Choroid plexus epithelial cell (primary cell): ENCODE measurements around the gene MARCHF6.

Experiments used
- DNase-seq: peaks from one replicate; pipeline ENCODE4 v3.0.0-alpha.2; 2010; ENCODE audit warnings: low read depth
- H3K4me3 ChIP-seq: 2 replicates; pipeline ENCODE4 v1.5.1; 2011; ENCODE audit warnings: low read depth, mild to moderate bottlenecking, control low read depth, low read length, moderate library complexity
- CTCF ChIP-seq: conservative IDR thresholded peaks from 2 replicates; pipeline ENCODE4 v1.5.1; 2011; ENCODE audit warnings: low read depth, mild to moderate bottlenecking, control low read depth, inconsistent platforms, low read length, moderate library complexity

Gene MARCHF6

GRCh38 chr5:10328323-10328722 lies 25.2 kb upstream of the MARCHF6 start:
- no peak for TF ChIP-seq CTCF
- DNase-seq: no peak
- no peak overlapping the region for H3K4me3 ChIP-seq

- no peak for DNase-seq
- no peak for TF ChIP-seq CTCF
- H3K4me3 ChIP-seq: no peak overlapping the region
These were observed 24.1 kb upstream of the MARCHF6 start for GRCh38 chr5:10329446-10329819.

GRCh38 chr5:10329820-10330481 lies 23.5 kb upstream of the MARCHF6 start:
- peak; percentile 77 for DNase-seq
- no peak for TF ChIP-seq CTCF

GRCh38 chr5:10330511-10331230 lies 22.8 kb upstream of the MARCHF6 start:
- no peak overlapping the region for H3K4me3 ChIP-seq
- no peak for TF ChIP-seq CTCF
- no peak for DNase-seq

More at GRCh38 chr5:10329820-10330481, 23.5 kb upstream of the MARCHF6 start:
- H3K4me3 ChIP-seq: no peak overlapping the region

- H3K4me3 ChIP-seq: no peak overlapping the region
- peak; percentile 95 for DNase-seq
- no peak for TF ChIP-seq CTCF
These were observed 22.1 kb upstream of the MARCHF6 start for GRCh38 chr5:10331341-10331796.

- DNase-seq: no peak
These were observed 21.2 kb upstream of the MARCHF6 start for GRCh38 chr5:10332301-10332700.

More at GRCh38 chr5:10332301-10332700, 21.2 kb upstream of the MARCHF6 start:
- H3K4me3 ChIP-seq: no peak overlapping the region
- no peak for TF ChIP-seq CTCF
